ENCODE data around the gene SLC38A5. TPM values are rescaled to one million over a fixed set of nuclear protein-coding genes. Genes with fewer than 3 reads are reported as not detected.

Gene SLC38A5
- total RNA-seq, 1 donor from 2014 or later: 93.1 TPM

DNA sequence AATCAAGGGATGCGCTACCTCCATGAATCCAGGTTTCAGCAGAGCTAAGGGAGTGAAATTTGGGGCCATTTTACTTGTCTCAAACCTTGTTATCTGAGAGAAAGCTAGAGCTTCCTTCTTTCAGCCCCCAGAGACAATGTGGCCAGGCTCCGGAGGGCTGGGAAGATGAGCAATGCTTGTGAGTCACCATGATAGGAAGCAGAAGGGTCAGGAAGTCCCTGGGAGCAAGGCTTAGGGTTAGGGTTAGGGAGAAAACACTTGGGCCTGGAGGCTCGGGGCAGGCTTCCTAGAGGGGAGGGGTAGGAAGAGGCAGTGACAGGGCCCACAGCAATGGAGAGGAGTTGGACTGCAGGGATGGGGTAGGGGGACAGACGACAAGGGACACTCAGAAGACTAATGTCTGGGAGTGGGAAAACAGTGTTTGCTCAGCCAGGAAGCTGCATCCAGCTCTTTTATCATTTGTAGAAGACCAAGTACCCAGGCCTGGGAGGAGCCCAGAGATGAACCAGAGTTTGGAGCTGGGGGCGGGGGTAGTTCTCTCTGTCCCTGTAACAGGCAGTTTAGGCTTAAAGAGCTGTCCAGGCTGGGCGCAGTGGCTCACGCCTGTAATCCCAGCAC, 22.3 kb upstream of the SLC38A5 start:
- intact Hi-C loops (cut with micrococcal nuclease): no loop called here

DNA sequence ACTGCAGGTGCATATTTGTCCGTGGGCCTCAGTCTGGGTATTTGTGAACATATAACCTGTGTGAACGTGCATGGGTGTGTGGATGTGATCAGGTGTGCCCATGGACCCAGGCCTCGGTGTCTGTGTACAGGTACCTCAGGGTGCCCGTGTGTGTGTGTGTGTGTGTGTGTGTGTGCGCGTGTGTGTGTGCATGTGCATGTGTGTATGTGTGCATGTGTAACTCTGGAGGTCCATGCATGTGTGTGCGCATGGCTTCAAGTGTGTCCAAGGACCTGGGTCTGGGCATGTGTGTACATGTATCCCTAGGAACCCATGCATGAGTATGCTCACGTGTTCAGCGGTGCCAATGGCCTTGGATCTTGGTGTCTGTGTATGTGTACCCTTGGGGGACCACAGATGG, 21.7 kb upstream of the SLC38A5 start:
- intact Hi-C loops (cut with micrococcal nuclease): no loop called here

DNA sequence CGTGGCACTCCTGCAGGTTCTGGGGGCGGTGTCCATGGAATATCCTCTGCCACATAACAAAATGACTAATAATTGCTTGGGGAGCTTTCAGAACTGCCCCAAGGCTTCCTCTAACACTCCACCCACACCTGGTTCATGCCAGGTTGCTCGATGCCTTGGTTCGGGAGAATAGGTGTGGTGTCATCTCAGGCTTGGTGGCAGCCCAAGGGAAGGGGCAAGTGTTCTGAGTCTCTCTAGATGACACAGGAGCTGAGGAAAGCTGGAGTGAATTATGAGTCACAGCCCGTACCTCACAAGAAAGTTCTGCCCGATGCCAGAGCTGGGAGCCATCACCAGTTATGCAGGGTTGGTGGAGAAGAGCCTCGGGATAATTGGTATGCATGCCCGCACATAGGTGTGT, 20.6 kb upstream of the SLC38A5 start:
- intact Hi-C loops (cut with micrococcal nuclease): no loop called here

DNA sequence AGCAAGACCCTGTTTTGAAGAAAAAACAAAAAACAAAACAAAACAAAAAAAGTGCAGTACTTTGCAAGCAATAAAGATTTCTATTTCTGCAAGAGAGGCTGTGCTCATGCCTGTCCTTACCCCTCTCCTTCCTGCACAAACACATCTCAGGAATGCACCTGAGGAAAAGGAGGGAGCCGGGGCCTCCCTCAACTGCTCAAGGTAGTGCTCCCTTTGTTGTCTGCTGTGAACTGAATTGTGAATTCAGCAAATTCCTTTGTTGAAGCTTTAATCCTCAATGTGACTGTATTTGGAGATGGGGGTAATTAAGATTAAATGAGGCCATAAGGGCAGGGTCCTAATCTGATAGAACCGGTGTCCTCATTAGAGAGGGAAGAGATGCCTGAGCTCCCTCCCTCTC, 19.8 kb upstream of the SLC38A5 start:
- intact Hi-C loops (cut with micrococcal nuclease): no loop called here

DNA sequence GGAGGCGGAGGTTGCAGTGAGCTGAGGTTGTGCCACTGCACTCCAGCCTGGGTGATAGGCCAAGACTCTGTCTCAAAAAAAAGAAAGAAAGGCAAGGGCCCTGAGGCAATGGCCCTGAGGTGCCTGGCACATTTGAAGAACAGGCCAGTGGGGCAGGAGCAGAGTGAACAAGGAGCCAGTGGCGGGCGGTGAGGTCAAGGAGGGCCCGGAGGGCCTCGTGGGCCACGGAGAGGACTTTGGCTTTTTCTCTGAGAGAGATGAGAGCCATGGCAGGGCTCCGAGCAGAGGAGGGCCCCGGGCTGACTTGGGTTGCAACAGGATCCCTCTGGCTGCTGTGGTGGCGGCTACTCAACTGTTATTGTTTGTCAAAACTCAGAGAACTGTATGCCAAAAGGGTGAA, 19.2 kb upstream of the SLC38A5 start:
- intact Hi-C loops (cut with micrococcal nuclease): no loop called here

DNA sequence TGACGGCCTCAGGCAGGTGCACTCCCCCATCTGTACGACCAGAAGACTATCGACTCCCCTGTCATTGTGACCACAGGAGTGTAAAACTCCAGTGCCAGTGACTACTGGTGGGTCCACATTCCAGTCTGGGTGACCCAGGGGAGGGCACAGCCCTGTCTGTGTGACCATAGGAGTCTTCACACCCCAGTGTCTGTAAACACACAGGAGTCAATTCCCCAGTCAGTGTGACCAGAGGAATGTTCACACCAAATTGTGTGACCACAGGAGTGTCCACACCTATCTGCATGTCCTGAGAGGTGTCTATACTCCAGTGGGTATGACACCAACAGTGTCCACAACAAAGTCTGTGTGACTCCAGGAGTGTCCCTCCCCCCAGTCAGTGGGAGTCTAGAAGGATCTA, 18.0 kb upstream of the SLC38A5 start:
- intact Hi-C loops (cut with micrococcal nuclease): no loop called here

DNA sequence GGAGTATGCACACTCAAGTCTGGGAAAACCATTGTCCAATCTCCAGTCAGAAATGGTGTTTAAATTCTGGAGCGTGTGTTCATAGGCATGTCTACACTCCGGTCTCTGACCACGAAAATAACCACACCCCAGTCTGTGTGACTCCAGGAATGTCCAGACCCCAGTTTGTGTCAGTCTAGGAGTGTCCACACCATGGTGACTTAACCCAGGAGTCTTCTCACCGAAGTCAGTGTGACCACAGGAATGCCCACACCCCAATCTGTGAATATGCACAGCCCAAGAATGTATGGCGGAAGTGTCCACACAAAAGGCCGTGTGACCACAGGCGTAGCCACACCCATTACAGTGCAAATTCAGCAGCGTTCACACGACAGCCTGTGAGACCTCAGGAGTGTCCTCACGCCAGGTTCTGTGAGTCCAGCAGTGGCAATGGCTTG, 17.3 kb upstream of the SLC38A5 start:
- intact Hi-C loops (cut with micrococcal nuclease): no loop called here

DNA sequence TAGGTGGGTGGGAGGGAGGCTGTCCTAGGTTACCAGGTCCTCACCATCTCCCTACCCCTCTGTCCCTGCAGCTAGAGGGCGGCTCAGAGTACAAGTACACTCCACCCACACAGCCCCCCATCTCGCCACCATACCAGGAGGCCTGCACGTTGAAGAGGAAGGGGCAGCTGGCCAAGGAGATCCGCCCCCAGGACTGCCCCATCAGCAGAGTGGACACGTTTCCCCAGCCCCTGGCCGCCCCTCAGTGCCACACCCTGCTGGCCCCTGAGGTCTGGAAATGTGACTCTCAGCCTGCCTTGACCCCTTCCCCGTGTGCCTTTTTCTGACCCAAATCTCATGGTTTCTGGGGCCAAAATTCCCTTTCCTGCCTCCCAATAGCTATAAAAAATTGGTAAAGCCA, 12.5 kb upstream of the SLC38A5 start:
- intact Hi-C loops (cut with micrococcal nuclease): no loop called here

DNA sequence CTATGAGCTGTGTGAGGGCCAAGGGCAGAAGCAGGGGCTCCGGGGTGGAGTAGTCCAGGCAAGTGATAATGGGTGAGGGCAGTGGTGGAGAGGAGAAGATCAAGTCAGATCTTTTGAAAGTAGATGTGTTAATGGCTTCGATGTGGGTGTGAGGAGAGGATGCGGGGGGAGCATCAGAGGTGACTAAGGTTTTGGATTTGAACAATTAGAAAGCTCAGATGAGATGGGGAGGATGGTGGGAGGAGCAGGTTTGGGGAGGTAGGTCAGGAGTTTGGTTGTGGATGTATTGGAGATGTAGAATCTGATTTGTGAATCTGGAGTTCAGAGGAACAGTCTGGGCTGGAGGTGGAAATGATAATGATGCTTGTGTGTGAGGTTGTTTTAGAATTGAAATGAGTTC, 10.5 kb upstream of the SLC38A5 start:
- intact Hi-C loops (cut with micrococcal nuclease): no loop called here

DNA sequence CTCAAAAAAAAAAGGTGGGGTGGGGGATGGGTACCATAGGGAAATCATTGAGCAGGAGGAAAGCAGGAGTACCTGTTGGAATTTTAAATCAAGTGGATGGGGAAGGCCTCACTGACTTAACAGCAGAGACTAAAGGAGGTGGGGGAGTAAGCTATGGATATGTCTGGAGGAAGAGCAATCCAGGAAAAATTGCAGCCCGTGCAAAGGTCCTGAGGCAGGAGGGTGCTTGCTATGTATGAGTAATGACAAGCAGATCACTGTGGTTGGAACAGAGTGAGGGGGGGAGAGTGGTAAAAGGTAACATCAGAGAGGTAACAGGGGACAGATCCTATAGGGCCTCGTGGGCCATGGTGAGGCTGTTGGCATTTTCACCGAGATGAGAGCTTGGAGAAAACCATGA, 10.1 kb upstream of the SLC38A5 start:
- intact Hi-C loops (cut with micrococcal nuclease): no loop called here

DNA sequence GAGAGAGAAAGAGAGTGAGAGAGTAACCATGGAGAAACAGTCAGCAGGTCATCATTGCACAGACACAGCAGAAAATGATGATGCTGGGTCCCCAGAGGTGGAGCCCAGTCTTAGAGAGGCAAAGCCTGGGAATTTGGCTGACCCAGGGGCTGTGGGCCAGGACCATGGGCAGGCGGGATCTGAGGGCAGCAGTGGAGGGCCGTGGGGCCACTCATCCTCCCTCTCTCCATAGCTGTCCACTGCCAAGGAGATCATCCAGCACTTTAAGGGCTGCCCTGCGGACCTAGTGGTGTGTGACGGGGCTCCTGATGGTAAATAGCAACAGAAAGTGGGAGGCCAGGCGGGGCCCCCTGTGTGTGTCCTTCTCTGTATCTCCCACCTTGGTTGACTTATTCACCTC, 8.7 kb upstream of the SLC38A5 start:
- intact Hi-C loops (cut with micrococcal nuclease): loop anchor here (5.0 to 10.0 kb wide), 6 partner anchors 394 to 1287 kb away; partner anchors contain the start of genes OTUD5, TFE3, UBA1 and ZNF41

DNA sequence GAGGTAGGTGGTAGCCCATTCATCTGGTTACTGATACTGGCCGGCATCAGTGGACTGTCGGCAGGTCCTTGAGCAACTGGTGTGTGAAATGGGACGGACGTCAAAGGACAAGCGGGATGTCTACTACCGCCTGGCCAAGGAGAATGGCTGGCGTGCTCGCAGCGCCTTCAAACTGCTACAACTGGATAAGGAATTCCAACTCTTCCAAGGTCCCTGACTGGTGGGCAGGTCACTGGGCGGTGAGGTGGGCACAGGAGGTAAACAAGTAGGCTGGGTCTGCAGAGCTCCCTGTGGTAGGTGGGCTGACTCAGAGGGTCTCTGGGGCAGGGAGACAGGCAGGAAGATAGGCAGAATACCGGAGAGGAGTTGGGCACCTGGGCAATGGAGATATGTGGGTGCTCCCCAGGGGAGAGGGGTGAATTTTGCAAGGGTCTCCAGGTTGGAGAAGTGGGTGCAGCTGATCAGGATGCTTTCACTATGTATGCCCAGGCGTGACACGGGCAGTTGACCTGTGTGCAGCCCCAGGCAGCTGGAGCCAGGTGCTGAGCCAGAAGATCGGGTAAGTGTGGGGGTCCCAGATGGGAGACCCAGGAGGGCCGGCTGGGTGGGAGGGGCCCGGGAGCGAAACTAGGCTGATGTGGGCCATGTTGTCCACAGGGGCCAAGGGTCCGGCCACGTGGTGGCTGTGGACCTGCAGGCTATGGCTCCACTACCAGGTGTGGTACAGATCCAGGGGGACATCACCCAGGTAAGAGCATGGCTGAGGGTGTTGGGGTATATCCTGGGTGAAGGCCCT, 8.1 kb upstream of the SLC38A5 start:
- intact Hi-C loops (cut with micrococcal nuclease): loop anchor here (2.0 to 10.0 kb wide), 7 partner anchors 259 to 1286 kb away; partner anchors contain the start of genes OTUD5, TFE3, UBA1 and ZNF41

DNA sequence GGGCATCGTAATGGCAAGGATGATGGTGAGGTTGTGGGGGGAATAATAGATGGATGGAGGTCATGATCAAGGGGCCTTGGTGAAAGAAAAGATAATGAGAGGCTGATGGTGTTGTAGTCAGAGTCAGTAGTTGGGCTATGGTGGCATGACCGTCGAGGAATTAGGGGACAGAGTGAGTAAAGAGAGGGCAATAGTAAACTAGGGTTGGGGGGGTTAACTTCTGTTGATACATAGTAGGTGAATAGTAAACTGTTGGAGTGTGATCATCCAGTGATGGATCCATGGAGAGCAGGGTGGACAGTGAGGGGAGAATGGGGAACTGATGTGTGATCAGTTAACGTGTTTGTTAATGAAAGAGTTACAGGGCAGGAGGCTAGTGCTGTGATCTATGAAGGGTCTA, 6.9 kb upstream of the SLC38A5 start:
- intact Hi-C loops (cut with micrococcal nuclease): loop anchor here (1.0 to 10.0 kb wide), 12 partner anchors 31 to 1285 kb away; partner anchors contain the start of genes GRIPAP1, OTUD5, PORCN and PQBP1

DNA sequence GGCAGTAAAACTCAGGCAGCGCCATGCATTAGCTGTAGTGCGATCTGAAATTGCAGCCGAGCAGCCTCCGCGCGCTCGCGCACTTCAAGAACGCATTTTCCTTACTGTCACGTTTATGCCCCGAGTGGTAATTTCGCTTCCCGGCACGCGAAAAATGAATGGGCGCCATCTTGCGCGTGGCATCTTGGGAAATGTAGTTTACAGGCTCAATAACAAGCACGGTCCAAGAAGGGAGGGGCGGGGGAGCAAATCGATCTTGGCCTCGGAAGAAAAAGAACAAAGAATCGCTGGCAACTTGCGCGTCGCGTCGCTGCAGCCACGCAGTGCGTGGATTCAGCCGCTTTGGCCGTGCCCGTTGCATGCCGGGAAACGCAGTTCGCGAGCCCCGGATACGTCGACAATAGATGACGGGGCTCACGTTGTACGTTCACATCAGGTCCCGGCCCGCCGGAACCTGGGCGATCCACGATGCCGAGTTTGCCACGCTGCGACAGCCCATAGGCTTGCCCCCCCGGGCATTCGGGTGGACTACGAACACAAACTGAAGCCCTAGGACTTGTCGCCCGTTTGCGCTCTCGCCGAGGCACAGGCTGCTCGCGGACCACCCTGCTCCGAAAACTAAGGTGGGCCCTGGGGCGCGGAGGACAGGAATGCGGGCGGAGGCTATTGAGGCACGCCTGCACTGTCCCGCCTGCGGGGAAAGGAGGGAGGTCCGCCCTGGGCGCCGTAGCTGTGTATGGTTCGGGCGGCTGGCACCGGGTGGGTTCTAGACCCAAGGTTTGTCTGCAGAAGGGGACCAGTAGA, 5.9 kb upstream of the SLC38A5 start, which contains the start of gene FTSJ1:
Gene FTSJ1, plus strand, starts transcription at position 426 of the 804 bp plus-strand sequence. CDS start 1,849 bp downstream, outside the sequence.
- intact Hi-C loops (cut with micrococcal nuclease): loop anchor here (1.0 to 10.0 kb wide), 18 partner anchors 32 to 1284 kb away; partner anchors contain the start of genes EBP, GRIPAP1, OTUD5 and PORCN

DNA sequence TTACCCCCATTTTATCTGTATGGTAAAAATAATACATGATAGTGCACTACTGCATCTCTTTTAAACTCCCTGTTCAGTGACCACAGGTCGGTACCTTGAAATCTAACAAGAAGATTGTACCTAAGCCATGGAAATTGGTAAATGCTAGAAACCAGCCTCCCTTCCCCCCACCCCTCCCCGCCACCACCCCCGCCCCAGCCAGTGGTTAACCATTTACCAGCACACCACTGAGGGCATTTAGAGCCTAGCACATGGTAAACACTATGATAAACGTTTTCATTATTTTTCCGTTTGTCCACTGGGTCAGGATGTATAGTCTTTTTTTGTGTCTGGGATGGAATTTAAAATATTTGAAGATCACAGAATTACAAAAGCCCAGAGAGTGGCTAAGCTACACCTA, 5.2 kb upstream of the SLC38A5 start:
- intact Hi-C loops (cut with micrococcal nuclease): loop anchor here (1.0 to 10.0 kb wide), 12 partner anchors 46 to 1283 kb away; partner anchors contain the start of genes EBP, OTUD5, TBC1D25 and TFE3

DNA sequence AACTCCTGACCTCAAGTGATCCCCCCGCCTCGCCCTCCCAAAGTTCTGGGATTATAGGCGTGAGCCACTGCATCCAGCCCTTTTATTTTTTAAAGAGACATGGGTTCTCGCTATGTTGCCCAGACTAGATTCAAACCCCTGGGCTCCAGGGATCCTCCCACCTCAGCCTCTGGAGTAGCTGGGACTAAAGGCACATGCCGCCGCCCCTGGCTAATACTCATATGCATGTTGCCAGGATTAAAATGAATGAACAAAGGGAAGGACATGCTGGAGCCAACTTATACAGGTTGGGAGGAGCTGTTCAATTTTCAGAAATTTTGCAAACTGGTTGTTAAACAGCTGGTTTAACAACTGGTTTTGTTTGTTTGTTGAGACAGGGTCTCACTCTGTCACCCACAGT, 4.5 kb upstream of the SLC38A5 start:
- intact Hi-C loops (cut with micrococcal nuclease): loop anchor here (2.0 to 10.0 kb wide), 3 partner anchors 206 to 416 kb away; no protein-coding TSS in a partner anchor

DNA sequence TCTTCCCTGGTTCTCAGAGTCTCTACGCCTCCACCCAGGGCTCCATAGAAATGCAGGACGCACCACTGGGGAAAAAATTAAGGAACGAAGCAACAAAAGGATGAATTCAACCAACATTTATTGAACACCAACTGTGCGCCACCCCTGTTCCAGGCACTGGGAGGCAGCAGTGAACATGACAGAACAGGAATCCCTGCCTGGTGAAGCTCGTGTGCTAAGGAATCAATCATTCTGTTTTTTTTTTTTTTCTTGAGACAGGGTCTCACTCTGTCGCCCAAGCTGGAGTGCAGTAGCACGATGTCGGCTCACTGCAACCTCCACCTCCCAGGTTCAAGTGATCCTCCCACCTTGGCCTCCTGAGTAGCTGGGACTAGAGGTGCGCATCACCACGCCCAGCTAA, 4.1 kb upstream of the SLC38A5 start:
- intact Hi-C loops (cut with micrococcal nuclease): loop anchor here (2.0 to 10.0 kb wide), 3 partner anchors 207 to 417 kb away; no protein-coding TSS in a partner anchor

DNA sequence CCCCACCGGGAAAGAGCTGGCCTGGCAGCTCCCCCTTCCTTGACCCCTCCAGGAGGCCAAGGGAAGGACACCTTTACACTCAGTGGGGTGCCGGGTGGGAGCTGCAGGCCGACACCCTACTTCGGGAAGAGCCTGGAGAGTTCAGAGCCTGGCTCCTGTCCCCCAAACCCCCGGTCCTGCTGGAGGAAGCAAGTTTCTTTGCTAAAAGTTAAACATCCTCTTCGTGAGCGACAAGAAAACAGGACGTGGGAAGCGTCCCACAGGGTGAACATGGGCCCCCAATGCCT, 3.6 kb upstream of the SLC38A5 start:
- intact Hi-C loops (cut with micrococcal nuclease): loop anchor here (10.0 kb wide), 1 partner anchor 389 kb away; no protein-coding TSS in a partner anchor

DNA sequence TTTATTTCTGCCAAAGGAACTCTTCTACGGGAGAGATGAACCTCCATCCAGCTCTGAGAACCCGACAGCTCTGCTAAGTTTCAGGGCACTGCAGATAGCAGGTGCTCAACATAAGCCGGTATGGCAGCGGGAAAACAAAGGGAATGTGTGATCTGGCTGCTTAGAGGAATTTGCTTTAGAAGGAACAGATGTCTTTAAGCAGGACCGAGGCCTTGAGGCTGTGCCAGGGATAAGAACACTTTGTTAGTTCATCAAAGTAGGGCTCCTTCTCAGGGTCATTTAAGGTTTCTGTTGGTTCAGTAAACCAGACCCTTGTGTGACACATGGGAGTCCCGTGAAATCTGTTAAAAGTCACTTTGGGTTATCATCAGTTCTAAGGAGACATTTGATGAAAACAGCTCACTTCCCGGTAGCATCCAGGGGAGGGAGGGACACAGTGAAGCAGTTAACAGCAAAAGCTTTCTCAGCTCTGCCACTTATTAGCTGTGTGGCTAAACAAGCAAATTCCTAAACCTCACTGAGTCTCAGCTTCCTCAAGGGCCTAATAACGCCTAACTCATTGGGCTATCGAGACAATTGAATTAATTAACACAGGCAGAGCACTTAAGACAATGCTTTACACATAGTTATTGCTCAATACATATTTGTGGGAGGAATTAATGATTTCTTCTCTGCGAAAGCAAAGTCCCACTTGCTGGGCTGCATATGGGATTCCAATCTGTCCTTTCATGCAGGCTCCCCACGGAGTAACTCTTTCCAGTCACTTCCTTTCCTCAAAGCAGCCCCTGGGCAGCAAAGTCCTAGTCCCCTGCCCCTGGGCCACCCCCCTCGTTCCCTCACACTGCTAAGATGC, 3.0 kb upstream of the SLC38A5 start:
- intact Hi-C loops (cut with micrococcal nuclease): loop anchor here (10.0 kb wide), 1 partner anchor 388 kb away; no protein-coding TSS in a partner anchor

DNA sequence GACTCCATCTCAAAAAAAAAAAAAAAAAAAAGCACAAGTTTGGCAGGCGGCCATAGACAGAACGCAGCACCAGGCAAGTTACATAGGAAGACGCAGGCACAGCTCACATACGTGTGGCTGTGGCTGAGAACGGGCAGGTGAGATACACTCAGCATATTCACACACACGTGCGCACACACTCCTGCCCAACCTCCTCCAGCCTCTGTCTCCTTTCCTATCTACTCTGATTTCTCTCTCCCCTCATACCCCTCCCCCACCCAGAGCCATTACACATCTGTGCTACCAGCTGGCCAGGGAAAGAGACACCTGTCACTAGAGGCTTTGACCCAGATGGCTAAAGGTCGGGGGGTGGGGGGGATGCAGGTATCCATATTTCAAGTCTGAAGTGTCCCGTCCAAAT, 2.2 kb upstream of the SLC38A5 start:
- intact Hi-C loops (cut with micrococcal nuclease): loop anchor here (10.0 kb wide), 1 partner anchor 387 kb away; no protein-coding TSS in a partner anchor
